NCI-H2196 treated with DMSO at 0.1 percent for 48 hours (cell line): ENCODE results near the gene OR7C2.

Source experiments
- DNase-seq: peaks from one replicate; lab custom pipeline; 2025; ENCODE audit not compliant: unreplicated experiment; lab: John Stamatoyannopoulos, UW

Gene OR7C2

GRCh38 chr19:14978161-14978776 lies 37.0 kb downstream of the OR7C2 start:
- no peak for DNase-seq

GRCh38 chr19:14979476-14980255 lies 38.4 kb downstream of the OR7C2 start, which contains the start of gene SLC1A6:
SLC1A6 (minus strand) TSS chr19:14979864; CDS start chr19:14972910, 6,954 bp downstream.
- no peak for DNase-seq

GRCh38 chr19:14985133-14985532 lies 43.8 kb downstream of the OR7C2 start:
- DNase-seq, result no peak
